HEK293 (cell line): ENCODE data around the gene PRR33.
"Not testable (repeated sequence)": the region's sequence is repeated elsewhere in the genome, so short reads cannot be mapped to it uniquely, and the experiment has no call there.

ENCODE experiments used
- CTCF ChIA-PET: fragments of 350-600 bp; formaldehyde crosslinking; extraction: SDS; loops from one replicate; lab custom pipeline; 2021; ENCODE audit warnings: antibody characterized with exemption; lab: Yijun Ruan, JAX
- POLR2A ChIA-PET: fragments of 300-600 bp; formaldehyde crosslinking; extraction: SDS; loops from one replicate; lab custom pipeline; 2020; ENCODE audit warnings: antibody characterized with exemption, inconsistent platforms; lab: Yijun Ruan, JAX
- H3K27ac ChIP-seq: fragments of 200-500 bp; sonication (Bioruptor generic); 2 replicates; pipeline ENCODE4 v1.5.1; 2014; ENCODE audit warnings: low read depth, low read length, control low read depth, inconsistent platforms; ENCODE audit errors: extremely low read depth
- H3K36me3 ChIP-seq, 2 experiments: fragments of 200-500 bp in 1 of 2; sonication (Bioruptor generic) in 1 of 2; 1 replicate in 1 of 2; 2 replicates in 1 of 2; pipeline ENCODE4 v1.5.1; 2014 to 2017; ENCODE audit warnings: inconsistent platforms in 2 of 2, low read length in 2 of 2; ENCODE audit not compliant: control insufficient read depth in 2 of 2, insufficient read depth in 1 of 2
- H3K4me1 ChIP-seq: fragments of 200-500 bp; sonication (Bioruptor generic); 2 replicates; pipeline ENCODE4 v1.5.1; 2014; ENCODE audit warnings: mild to moderate bottlenecking, low read length, inconsistent platforms; ENCODE audit not compliant: control insufficient read depth, insufficient read depth
- H3K4me3 ChIP-seq: 2 replicates; pipeline ENCODE4 v1.5.1; 2011; ENCODE audit warnings: low read depth, mild to moderate bottlenecking, control low read depth, low read length, moderate library complexity
- H3K9me3 ChIP-seq: fragments of 200-500 bp; sonication (Bioruptor generic); 2 replicates; pipeline ENCODE4 v1.5.1; 2014; ENCODE audit warnings: low read depth, low read length, inconsistent platforms; ENCODE audit not compliant: control insufficient read depth, insufficient read depth
- AEBP2 ChIP-seq: fragments of 450-650 bp; formaldehyde crosslinking; IDR thresholded peaks from 2 replicates; pipeline ENCODE4 v1.5.1; 2016; ENCODE audit warnings: missing biosample characterization, missing genetic modification characterization, borderline replicate concordance
- PRDM10 ChIP-seq: fragments of 450-650 bp; formaldehyde crosslinking; IDR thresholded peaks from 2 replicates; pipeline ENCODE4 v1.5.1; 2016; ENCODE audit warnings: missing biosample characterization, missing genetic modification characterization
- PRDM4 ChIP-seq: fragments of 450-650 bp; formaldehyde crosslinking; IDR thresholded peaks from 2 replicates; pipeline ENCODE4 v1.5.1; 2017; ENCODE audit warnings: missing biosample characterization, missing genetic modification characterization
- TCF7L2 ChIP-seq: IDR thresholded peaks from 2 replicates; pipeline ENCODE4 v1.6.1; 2011; ENCODE audit warnings: low read depth, mild to moderate bottlenecking, inconsistent platforms, low read length, moderate library complexity, borderline replicate concordance
- ZFHX2 ChIP-seq: fragments of 450-650 bp; formaldehyde crosslinking; conservative IDR thresholded peaks from 2 replicates; pipeline ENCODE4 v1.5.1; 2016; ENCODE audit warnings: missing biosample characterization, missing genetic modification characterization
- ZNF112 ChIP-seq: fragments of 450-650 bp; formaldehyde crosslinking; IDR thresholded peaks from 2 replicates; pipeline ENCODE4 v1.5.0; 2017; ENCODE audit warnings: missing biosample characterization, missing genetic modification characterization
- ZNF223 ChIP-seq: fragments of 450-650 bp; formaldehyde crosslinking; IDR thresholded peaks from 2 replicates; pipeline ENCODE4 v1.5.1; 2016; ENCODE audit warnings: missing biosample characterization, missing genetic modification characterization
- ZNF302 ChIP-seq: fragments of 450-650 bp; formaldehyde crosslinking; IDR thresholded peaks from 2 replicates; pipeline ENCODE4 v1.5.1; 2016; ENCODE audit warnings: missing biosample characterization, missing genetic modification characterization, low read depth
- ZNF311 ChIP-seq: fragments of 450-650 bp; formaldehyde crosslinking; IDR thresholded peaks from 2 replicates; pipeline ENCODE4 v1.5.1; 2017; ENCODE audit warnings: missing biosample characterization, missing genetic modification characterization, borderline replicate concordance
- ZNF362 ChIP-seq: fragments of 450-650 bp; formaldehyde crosslinking; IDR thresholded peaks from 2 replicates; pipeline ENCODE4 v1.5.1; 2016; ENCODE audit warnings: missing biosample characterization, missing genetic modification characterization
- ZNF416 ChIP-seq: fragments of 450-650 bp; formaldehyde crosslinking; IDR thresholded peaks from 2 replicates; pipeline ENCODE4 v1.5.1; 2016; ENCODE audit warnings: missing biosample characterization, missing genetic modification characterization
- ZNF433 ChIP-seq: fragments of 450-650 bp; formaldehyde crosslinking; IDR thresholded peaks from 2 replicates; pipeline ENCODE4 v1.5.1; 2016; ENCODE audit warnings: missing biosample characterization, missing genetic modification characterization, low read depth
- ZNF488 ChIP-seq: fragments of 450-650 bp; formaldehyde crosslinking; IDR thresholded peaks from 2 replicates; pipeline ENCODE4 v1.5.1; 2016; ENCODE audit warnings: missing biosample characterization, missing genetic modification characterization
- ZNF530 ChIP-seq: fragments of 450-650 bp; formaldehyde crosslinking; IDR thresholded peaks from 2 replicates; pipeline ENCODE4 v1.5.1; 2016; ENCODE audit warnings: low read depth, missing biosample characterization, missing genetic modification characterization
- ZNF561 ChIP-seq: fragments of 450-650 bp; IDR thresholded peaks from 2 replicates; pipeline ENCODE4 v1.5.1; 2018; ENCODE audit warnings: missing biosample characterization, missing genetic modification characterization, borderline replicate concordance
- ZNF626 ChIP-seq: fragments of 450-650 bp; sonication (Bioruptor Pico); formaldehyde crosslinking; IDR thresholded peaks from 2 replicates; pipeline ENCODE4 v1.5.1; 2018; ENCODE audit warnings: missing biosample characterization, missing genetic modification characterization, inconsistent platforms
- ZNF664 ChIP-seq: fragments of 450-650 bp; formaldehyde crosslinking; IDR thresholded peaks from 2 replicates; pipeline ENCODE4 v1.5.1; 2016; ENCODE audit warnings: missing biosample characterization, missing genetic modification characterization
- ZNF777 ChIP-seq: fragments of 450-650 bp; formaldehyde crosslinking; IDR thresholded peaks from 2 replicates; pipeline ENCODE4 v1.5.1; 2017; ENCODE audit warnings: missing biosample characterization, missing genetic modification characterization, borderline replicate concordance
- ZSCAN30 ChIP-seq: fragments of 450-650 bp; IDR thresholded peaks from 2 replicates; pipeline ENCODE4 v1.5.1; 2018; ENCODE audit warnings: missing biosample characterization, mild to moderate bottlenecking, missing genetic modification characterization, moderate library complexity
- ZXDB ChIP-seq: fragments of 450-650 bp; formaldehyde crosslinking; IDR thresholded peaks from 2 replicates; pipeline ENCODE4 v1.5.1; 2016; ENCODE audit warnings: missing biosample characterization, missing genetic modification characterization

Gene PRR33

GRCh38 chr11:1887451-1888346, 4.0 kb downstream of the PRR33 start:
- Histone ChIP-seq H3K4me3 (no peak overlapping the region), H3K36me3 (no peaks in the 10 kb centered on the region), H3K9me3 (no peaks in the 10 kb centered on the region), H3K27ac (no peak overlapping the region), H3K4me1 (no peaks in the 10 kb centered on the region)
- ChIA-PET CTCF (interaction anchor here (0.9 kb wide), 1 partner anchor 149 kb away, joined by 3 read pairs; no protein-coding TSS in a partner anchor), POLR2A (no interaction called here)
- TF ChIP-seq ZNF561 (tag by site-specific recombination): no peak
- TF ChIP-seq ZNF433: no peak
- no peak for TF ChIP-seq PRDM4
- no peak for TF ChIP-seq ZNF362
- no peak for TF ChIP-seq ZNF777 (tag by site-specific recombination)
- no peak for TF ChIP-seq ZFHX2 (tag by site-specific recombination)

- H3K9me3 ChIP-seq, H3K27ac ChIP-seq, H3K36me3 ChIP-seq, CTCF ChIA-PET, H3K4me1 ChIP-seq, H3K4me3 ChIP-seq, POLR2A ChIA-PET: not testable (repeated sequence)
- TF ChIP-seq PRDM10 (tag by site-specific recombination): peak; percentile 39; the same call in 1 of the 2 replicates
Measured at GRCh38 chr11:1886551-1886950, 5.1 kb downstream of the PRR33 start.

GRCh38 chr11:1884303-1884700, 7.4 kb downstream of the PRR33 start:
- POLR2A ChIA-PET: no interaction called here
- CTCF ChIA-PET: interaction anchor here (0.6 to 3.9 kb wide), 3 partner anchors 34 to 266 kb away, joined by 3 to 119 read pairs (median 3); no protein-coding TSS in a partner anchor
- H3K27ac ChIP-seq: no peak overlapping the region
- H3K4me3 ChIP-seq: no peak overlapping the region
- no peaks in the 10 kb centered on the region for H3K9me3 ChIP-seq
- H3K4me1 ChIP-seq: no peaks in the 10 kb centered on the region
- no peaks in the 10 kb centered on the region for H3K36me3 ChIP-seq
- TF ChIP-seq ZNF112 (tag by site-specific recombination): no peak
- no peak for TF ChIP-seq ZNF664 (tag by site-specific recombination)
- no peak for TF ChIP-seq TCF7L2
- TF ChIP-seq ZNF302 (tag by site-specific recombination): no peak
- TF ChIP-seq ZNF626 (tag by site-specific recombination): no peak
- no peak for TF ChIP-seq AEBP2 (tag by site-specific recombination)
- no peak for TF ChIP-seq ZSCAN30 (tag by site-specific recombination)
- no peak for TF ChIP-seq ZNF416 (tag by site-specific recombination)
- no peak for TF ChIP-seq ZXDB
- no peak for TF ChIP-seq ZNF530 (tag by site-specific recombination)
- TF ChIP-seq ZNF488: no peak
- no peak for TF ChIP-seq ZNF223
- no peak for TF ChIP-seq ZNF311 (tag by site-specific recombination)
